Measurements from ENCODE around the gene NDUFB4.

GRCh38 chr3:120602682-120603081 is 6.5 kb downstream of the NDUFB4 start:
- TF ChIP-seq CTCF (conservative IDR thresholded peaks at IDR 0.05; ENCODE audit: low read length) = no peak
- no peak for TF ChIP-seq EZH2phosphoT487 (IDR thresholded peaks at IDR 0.05; ENCODE audit: borderline replicate concordance)
